ENCODE data around the gene LMAN2L.
A peak's percentile ranks its signal among the peaks of the same experiment; 100 is the strongest.
"Not testable (repeated sequence)": the region's sequence is repeated elsewhere in the genome, so short reads cannot be mapped to it uniquely, and the experiment has no call there.

LMAN2L gene

DNA sequence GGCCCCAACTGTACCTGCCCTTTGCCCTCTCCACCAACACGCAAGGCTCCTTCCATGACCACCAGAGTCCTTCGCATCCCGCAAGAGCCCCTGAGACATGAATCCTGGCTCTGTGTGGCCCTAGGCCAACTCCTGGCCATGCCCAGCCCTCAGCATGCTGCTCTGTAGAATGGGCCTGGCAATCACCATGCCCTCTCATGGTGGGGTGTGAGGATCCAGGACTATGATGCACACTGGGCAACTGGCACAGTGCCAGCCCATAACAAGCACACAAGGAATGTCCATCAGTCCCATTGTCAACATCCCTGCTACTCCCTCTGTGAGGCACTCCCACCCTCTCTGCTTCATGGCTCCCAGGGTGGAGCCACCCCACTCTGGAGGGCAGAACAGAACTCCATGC lies 52.6 kb downstream of the LMAN2L start:
- DNase-seq: no peak

DNA sequence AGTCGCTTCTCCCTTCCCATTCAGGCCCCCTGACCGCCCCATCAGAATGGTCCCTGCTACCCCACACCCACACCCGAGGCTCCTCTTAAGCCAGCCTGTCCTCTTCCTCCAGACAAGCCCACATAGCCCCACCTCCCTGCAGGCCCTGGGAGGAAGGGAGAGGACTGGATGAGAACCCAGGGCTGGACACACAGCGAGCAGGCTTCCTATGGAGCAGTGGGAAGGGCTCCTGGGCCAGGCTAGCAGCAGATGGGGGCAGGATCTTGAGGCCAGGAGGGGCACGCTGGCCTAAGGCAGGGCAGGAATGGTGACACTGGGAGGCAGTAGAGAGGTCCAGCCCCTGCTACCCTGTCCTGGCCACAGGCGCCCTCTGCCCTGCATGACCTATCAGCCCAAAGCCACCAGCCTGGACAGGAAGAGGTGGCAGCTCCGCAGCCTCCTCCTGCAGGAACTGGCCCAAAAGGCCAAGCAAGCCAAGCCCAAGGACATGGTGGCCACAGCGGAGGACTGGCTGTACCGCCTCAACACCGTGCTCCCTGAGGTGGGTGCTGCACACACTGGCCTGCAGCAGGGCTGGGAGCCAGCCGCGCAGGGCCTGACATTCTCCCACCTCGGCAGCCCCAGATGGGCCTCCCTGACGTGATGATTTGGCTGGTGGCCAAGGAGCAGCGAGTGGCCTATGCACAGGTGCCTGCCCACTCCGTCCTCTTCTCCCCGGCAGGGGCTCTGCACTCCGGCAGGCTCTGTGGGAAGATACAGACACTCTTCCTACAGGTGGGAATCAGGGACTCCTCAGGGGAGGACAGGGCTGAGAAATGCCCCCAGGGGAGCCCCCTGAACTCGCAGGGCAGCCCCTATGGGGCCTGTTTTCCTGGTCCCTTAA lies 54.0 kb downstream of the LMAN2L start:
- peak; percentile 9 for DNase-seq

DNA sequence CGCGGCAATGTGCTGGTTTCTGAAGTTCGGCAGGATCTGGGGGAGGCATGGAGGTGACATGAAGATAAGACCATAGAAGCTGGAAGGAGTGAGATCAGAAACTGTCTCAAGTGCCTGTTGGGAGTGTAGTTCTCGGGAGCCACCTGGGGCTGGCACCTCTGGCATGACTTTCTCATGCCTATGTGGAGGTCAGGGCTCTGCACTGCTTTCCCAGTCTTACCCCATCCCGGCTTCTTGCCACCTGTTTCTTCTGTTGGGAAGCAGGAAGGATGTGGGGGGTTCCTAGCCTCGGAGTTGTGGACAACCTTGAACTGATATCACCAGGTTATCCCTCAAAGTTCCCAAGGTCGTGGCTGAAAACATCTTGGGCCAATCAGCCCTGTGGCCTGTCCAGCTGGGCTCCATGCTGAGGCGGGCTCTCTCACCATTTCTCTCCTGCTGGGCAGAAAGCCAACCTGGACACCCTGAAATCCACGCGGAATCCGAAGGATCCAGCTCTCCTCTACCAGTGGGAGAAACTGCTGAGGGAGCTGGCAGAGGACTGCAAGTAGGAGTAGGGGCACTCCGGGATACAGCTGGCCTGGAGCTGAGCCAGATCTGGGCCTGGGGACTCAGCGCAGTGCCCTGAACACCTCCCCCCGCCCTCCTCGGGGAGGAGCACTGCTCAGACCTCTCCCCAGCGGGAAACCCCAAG lies 54.8 kb downstream of the LMAN2L start:
- DNase-seq: no peak

DNA sequence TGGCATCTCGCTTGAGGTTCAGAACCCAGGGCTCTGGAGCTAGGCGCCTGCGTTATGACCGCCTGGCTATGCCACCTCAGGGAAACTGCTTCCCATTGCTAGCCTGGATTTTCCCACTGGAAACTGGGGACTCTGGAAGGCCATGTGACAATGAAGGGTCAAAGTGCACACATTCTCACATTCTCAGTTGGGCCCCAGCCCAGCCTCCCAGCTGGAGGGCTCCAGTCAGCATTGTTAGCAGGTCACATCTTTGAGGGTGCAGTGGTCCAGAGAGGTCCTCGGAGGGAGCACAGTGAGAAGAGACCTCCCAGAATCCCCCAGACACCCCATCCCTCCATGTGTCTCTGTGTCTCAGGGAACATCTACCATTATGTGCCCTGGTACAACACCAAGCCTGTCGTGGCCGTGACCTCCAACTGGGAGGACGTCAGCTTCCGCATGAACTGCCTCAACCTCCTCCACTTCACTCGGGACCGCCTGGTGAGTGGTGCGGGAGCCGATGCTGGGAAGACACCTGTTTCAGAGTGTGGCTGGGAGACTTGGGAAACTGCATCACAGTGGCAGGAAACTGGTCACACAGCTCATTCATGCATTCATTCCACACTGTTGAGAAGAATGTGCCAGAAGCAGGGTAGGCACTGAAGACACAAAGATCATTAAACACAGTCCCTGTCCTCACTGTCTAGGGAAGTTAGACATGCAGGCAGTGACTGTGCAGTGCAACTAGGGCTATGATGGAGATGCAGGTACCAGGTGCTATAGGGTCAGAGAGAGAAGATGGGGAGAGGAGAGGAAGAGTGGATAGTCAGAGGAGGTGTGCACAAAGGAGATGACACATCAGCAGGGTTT lies 55.7 kb downstream of the LMAN2L start:
- DNase-seq: no peak

DNA sequence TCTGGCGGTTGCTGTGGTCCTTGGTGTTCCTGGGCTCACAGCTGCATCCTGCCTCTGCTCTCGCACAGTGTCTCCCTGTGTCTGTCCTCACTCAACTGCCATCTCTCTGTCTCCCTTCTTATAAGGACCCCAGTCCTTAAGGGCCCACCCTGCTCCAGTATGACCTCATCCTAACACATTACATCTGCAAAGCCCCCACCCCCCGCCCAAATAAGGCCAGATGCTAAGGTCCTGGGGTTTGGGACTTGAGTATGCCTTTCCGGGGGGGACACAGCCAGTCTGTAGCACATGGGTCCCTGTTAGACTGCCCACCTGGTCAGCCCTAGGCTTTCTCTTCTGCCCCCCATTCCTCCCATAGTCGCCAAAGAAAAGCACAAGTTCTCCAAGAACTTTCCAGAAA lies 56.6 kb downstream of the LMAN2L start:
- DNase-seq: no peak

DNA sequence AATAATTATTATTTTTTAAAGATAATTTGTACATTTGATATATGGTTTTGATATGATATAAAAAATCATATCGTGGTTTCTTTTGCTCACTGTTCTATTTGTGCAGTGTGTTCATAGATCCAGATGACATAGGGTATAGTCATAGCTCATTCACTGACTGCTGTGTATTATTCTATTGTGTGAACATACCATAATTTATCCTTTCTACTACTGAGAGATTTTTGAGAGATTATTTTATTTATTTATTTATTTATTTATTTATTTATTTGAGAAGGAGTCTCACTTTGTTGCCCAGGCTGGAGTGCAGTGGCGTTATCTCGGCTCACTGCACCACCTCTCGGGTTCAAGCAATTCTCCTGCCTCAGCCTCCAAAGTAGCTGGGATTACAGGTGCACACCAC lies 58.3 kb downstream of the LMAN2L start:
- DNase-seq: no peak

DNA sequence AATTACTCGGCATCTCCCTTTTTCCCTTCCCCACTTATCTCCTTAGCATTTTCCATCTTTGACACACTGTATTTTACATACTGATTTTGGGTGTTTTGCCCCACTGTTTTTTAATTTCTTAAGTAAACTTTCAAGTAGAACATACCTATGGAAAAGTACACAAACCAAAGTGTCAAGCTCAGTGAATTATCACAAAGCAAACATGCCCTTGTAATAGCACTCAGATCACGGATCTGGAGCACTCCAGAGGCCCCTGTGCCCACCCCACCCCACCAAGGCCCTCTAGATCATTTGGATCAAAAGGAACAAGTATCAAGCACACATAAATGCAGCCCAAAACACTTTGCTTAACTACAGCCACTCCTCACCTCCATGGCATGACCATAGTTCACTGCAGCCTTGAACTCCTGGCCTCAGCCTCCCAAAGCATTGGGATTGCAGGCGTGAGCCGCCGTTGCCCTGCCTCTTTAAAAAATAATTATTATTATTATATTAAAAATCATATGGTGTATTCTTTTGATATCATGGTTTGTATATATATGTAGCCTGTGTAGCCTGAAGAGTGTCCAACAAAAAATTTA lies 59.2 kb downstream of the LMAN2L start:
- DNase-seq: no peak

DNA sequence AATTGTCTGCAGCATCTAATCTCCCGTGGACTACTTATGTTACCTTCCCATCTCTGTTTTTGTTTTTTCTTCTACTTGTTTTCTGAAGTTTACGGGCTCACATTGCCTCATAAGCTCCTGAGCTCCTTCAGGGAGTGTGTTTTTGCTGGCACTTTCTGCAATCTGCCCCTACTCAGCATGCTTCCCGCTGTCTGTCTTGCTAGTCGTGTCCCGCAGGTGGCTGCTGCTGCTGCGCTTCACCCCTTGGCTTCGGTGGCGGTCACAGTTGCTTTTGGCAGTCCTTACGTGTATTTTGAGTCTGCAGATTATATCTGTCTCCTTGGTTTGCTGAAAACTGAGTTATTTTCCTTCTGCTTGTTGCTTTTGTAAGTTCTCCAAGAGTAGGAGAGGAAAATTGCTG lies 60.0 kb downstream of the LMAN2L start:
- no peak for DNase-seq

DNA sequence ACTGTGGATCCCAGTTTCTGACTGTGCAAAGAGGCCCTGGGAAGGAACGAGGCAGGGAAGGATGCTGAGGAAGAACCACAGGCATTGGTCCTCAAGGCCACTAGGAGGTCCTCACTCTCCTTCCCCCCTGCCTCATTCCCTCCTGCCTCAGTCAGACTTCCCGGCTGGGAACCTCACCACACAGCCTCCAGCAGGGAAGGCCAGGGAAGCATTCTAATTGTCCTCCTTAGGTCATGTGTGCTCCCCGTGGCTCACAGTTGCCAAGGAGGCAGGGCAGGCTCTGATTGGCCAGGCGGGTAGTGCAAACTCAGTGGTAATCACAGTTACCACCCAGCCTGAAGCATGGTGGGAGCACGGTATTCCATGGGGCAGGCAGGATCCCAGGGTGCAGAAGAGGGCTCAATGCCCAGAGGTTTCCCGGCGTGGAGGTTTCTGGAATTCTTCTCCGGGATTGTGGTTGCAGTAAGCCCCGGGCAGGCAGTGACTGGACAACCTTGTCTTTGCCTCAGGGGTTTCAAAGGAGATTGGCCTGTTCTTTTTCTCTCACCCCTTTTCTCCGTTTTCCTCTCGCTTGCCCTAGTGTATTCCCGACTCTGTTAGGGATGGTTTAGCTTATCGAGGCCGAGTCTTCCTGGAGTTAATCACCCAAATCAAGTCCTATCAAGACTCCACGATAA lies 70.2 kb downstream of the LMAN2L start:
- no peak for DNase-seq

DNA sequence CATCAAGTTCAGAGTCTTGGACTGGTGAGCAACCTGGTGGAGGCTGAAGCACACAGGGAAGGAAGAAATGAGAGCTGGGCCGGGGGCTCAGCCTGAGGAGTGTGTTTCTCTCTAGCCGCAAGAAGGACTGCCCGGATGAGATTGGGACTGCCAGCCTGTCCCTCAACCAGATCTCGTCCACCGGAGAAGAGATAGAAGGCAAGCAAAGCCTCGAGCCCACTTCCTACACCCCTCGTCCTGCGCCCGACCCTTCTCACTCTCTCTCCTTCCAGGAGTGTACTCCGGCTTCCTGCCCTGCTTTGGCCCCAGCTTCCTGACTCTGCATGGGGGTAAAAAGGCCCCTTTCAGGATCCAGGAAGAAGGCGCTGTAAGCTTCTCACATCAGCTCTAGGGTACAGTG lies 71.1 kb downstream of the LMAN2L start:
- DNase-seq: no peak

DNA sequence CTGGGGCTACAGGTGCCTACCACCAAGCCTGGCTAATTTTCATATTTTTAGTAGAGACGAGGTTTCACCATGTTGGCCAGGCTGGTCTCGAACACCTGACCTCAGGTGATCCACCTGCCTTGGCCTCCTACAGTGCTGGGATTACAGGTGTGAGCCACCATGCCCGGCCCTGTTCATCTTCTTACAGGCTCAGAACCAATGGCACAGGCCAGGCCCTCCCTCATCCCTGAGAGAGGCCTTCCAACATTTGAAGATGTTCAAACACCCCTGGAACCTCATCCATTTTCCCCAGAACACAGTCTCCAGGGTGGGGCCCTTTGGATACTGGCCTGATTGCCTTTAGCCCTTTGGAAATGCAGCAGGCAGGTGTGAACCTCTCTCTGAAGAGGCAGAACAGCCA lies 74.1 kb downstream of the LMAN2L start:
- DNase-seq: not testable (repeated sequence)

DNA sequence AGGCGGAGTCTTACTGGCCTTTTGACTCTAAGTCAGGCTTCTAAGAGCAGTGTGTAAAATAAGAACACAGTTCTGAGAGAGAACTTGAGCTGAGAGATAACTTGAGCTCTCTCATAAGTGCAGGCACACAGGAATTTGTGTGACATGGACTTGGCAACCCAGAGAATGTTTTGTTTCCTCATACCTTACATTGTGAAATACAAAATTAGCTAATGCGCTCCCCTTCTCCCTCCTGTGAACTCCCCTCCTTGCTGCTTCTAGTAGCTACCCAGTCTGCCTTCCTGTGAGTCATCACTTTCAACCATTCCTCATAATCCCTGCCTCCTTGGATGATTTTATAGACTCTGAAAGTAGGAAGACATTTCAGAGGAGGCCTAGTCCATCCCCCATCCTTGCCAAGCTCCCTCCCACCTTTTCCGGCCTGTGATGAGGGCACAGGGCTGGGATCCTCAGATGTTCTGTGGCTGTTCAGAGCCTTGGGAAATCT lies 74.7 kb downstream of the LMAN2L start:
- DNase-seq: peak; percentile 99

DNA sequence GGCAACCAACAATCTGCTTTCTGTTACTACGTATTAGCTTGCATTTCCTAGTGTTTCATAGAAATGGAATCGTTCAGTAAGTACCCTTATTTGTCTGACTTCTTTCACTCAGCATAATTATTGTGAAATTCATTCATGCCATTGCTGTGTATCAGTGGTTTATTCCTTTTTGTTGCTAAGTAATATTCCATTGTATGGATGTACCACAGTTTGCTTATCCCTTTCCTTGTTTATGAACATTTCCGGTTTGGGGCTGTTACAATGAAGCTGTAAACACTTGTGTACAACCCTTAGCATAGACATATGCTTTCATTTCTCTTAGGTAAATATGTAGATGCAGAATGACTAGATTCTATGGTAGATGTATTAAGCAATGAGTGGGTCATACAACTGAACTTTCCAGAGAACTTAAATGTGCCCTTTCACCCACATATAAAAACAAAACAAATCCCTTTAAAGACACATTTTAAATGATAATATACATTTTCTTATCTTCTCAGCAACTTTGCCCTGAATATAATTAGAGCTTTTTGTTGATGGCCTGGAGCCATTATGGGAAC lies 75.4 kb downstream of the LMAN2L start:
- no peak for DNase-seq

DNA sequence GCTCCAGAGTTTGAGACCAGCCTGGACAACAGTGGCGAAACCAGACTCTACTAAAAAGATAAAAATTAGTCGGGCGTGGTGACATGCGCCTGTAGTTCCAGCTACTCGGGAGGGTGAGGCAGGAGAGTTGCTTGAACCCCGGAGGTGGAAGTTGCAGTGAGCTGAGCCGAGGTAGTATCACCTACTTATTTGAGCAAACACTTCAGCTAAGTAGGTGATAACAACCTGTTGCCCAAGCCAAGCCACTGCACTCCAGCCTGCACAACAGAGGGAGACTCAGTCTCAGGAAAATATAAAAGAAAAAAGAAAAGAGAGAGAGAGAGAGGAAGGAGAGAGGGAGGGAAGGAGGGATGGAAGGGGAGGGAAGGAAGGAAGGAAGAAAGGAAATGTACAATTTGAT lies 76.0 kb downstream of the LMAN2L start:
- no peak for DNase-seq

DNA sequence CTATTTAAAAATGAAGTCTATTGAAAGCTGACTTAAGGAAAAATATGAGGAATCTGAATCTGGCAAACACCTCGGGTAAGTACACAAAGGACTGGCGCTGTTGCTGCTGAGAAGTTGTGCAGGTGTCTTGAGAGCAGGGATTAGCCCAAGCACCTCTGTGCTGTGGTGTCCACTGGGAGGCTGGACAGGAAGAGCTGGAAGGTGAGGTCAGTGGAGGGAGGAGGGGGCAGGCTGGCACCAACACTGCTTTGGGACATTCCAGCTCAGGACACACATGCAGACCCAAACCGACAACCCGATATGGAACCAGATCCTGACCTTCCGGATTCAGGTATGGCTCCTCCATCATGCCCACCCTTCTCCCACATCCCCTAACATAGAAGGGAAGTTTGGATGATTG lies 76.7 kb downstream of the LMAN2L start:
- no peak for DNase-seq

DNA sequence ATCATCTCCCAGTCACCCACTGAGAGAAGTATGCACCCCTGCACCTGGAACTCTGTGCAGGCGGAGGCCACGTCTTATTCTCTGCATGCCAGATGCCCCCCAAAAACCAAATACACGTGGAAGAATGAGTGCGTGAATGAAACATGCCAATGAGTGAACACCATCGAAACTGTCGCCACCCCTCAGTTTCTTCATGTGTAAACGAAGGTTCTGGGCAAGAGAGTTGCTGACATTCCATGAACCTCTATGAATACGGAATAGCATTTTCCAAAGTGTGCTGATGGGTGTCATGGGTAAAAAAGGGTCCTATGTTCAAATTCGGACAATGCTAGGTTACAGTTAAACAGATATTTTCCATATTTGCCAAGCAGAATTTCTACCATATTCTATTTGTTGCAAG lies 77.5 kb downstream of the LMAN2L start:
- DNase-seq: no peak

DNA sequence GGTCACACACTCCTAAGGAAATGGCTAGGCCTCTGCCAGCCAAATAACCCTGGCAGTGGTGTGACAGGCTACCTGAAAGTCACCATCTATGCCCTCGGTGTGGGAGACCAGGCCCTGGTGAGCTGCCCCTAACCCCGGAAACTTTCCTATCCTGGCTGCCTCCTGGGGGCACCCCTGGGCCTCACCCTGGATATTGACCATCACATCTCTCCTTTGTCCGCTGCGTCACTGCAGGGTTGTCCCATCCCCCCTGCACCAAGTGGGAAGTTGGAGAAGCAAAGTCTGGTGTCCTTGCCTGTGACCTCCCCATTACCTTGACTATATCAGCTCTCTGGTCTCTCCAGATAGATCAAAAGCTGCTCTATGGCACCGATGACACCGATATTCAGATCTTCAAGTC lies 78.5 kb downstream of the LMAN2L start:
- DNase-seq: no peak

DNA sequence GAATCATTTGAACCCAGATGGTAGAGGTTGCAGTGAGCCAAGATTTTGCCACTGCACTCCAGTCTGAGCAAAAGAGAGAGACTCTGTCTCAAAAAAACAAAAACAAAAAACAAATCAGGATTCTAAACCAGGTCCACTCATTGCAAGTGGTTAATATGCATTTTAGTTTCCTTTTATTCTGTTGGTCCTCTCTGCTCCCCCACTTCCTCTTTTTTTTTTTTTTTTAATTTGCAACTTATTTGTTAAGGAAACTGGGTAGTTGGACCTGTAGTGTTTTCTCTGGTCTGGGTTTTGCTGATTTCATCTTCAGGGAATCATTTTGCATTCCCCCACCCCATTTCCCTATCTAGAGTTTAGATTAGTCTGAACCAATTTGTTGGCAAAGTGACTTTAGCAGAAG lies 83.3 kb downstream of the LMAN2L start:
- no peak for DNase-seq

All from fibroblast of skin of right quadriceps (primary cell).